MM.1S (cell line): Measurements from ENCODE around the gene CD209.
"Not testable (repeated sequence)": the region's sequence is repeated elsewhere in the genome, so short reads cannot be mapped to it uniquely, and the experiment has no call there.

Experiments used
- DNase-seq: peaks from one replicate; pipeline ENCODE4 v3.0.0-alpha.2; 2015
- H2AFZ ChIP-seq: fragments of 300-600 bp; sonication (generic); 2 replicates; pipeline ENCODE4 v1.6.0; 2016; ENCODE audit warnings: antibody characterized with exemption, low read length
- H3F3A ChIP-seq: fragments of 300-600 bp; sonication (generic); 2 replicates; pipeline ENCODE4 v1.6.1; 2016; ENCODE audit warnings: mild to moderate bottlenecking, antibody characterized with exemption, low read length, moderate library complexity, mixed read lengths; ENCODE audit not compliant: insufficient read depth
- H3K27ac ChIP-seq: fragments of 300-600 bp; sonication (generic); 2 replicates; pipeline ENCODE4 v1.5.1; 2016; ENCODE audit warnings: mild to moderate bottlenecking, low read length
- H3K27me3 ChIP-seq: fragments of 300-600 bp; sonication (generic); replicated peaks from 2 replicates; pipeline ENCODE4 v1.6.0; 2016; ENCODE audit warnings: low read length; ENCODE audit not compliant: insufficient read depth
- H3K36me3 ChIP-seq: fragments of 300-600 bp; sonication (generic); replicated peaks from 2 replicates; pipeline ENCODE4 v1.6.1; 2016; ENCODE audit warnings: mild to moderate bottlenecking, low read length, mixed read lengths; ENCODE audit not compliant: insufficient read depth
- H3K4me1 ChIP-seq: fragments of 300-600 bp; sonication (generic); 2 replicates; pipeline ENCODE4 v1.6.1; 2016; ENCODE audit warnings: low read length, mixed read lengths
- H3K4me2 ChIP-seq: fragments of 300-600 bp; sonication (generic); 2 replicates; pipeline ENCODE4 v1.6.0; 2016; ENCODE audit warnings: low read depth, low read length
- H3K4me3 ChIP-seq: fragments of 300-600 bp; sonication (generic); 2 replicates; pipeline ENCODE4 v1.5.1; 2016; ENCODE audit warnings: low read length, mixed read lengths
- H3K79me2 ChIP-seq: fragments of 300-600 bp; sonication (generic); 2 replicates; pipeline ENCODE4 v1.6.1; 2016; ENCODE audit warnings: mixed run types, low read length, mixed read lengths
- H3K9ac ChIP-seq: fragments of 300-600 bp; sonication (generic); 2 replicates; pipeline ENCODE4 v1.6.1; 2016; ENCODE audit warnings: low read length, mixed read lengths
- H3K9me2 ChIP-seq: fragments of 300-600 bp; sonication (generic); replicated peaks from 2 replicates; pipeline ENCODE4 v1.6.1; 2016; ENCODE audit warnings: mild to moderate bottlenecking, low read length, mixed read lengths; ENCODE audit not compliant: insufficient read depth
- H3K9me3 ChIP-seq: fragments of 300-600 bp; sonication (generic); replicated peaks from 2 replicates; pipeline ENCODE4 v1.6.1; 2016; ENCODE audit warnings: mild to moderate bottlenecking, low read length, mixed read lengths; ENCODE audit not compliant: insufficient read depth
- H4K20me1 ChIP-seq: fragments of 300-600 bp; sonication (generic); 2 replicates; pipeline ENCODE4 v1.6.1; 2016; ENCODE audit warnings: mild to moderate bottlenecking, low read length, moderate library complexity, mixed read lengths; ENCODE audit not compliant: insufficient read depth
- EZH2 ChIP-seq: fragments of 300-600 bp; sonication (generic); optimal IDR thresholded peaks from 2 replicates; pipeline ENCODE3; 2017; ENCODE audit warnings: low read depth, mild to moderate bottlenecking, antibody characterized with exemption, low read length, mixed read lengths
- EZH2phosphoT487 ChIP-seq: fragments of 300-600 bp; sonication (generic); IDR thresholded peaks from 2 replicates; pipeline ENCODE4 v1.6.1; 2018; ENCODE audit warnings: antibody characterized with exemption, low read length
- TF ChIP-seq, protein P1 (sequence below): fragments of 300-600 bp; sonication (generic); IDR thresholded peaks from 2 replicates; pipeline ENCODE4 v1.5.1; 2016; ENCODE audit warnings: antibody characterized with exemption, low read length, mixed read lengths

The CD209 gene, protein sequence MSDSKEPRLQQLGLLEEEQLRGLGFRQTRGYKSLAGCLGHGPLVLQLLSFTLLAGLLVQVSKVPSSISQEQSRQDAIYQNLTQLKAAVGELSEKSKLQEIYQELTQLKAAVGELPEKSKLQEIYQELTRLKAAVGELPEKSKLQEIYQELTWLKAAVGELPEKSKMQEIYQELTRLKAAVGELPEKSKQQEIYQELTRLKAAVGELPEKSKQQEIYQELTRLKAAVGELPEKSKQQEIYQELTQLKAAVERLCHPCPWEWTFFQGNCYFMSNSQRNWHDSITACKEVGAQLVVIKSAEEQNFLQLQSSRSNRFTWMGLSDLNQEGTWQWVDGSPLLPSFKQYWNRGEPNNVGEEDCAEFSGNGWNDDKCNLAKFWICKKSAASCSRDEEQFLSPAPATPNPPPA

DNA sequence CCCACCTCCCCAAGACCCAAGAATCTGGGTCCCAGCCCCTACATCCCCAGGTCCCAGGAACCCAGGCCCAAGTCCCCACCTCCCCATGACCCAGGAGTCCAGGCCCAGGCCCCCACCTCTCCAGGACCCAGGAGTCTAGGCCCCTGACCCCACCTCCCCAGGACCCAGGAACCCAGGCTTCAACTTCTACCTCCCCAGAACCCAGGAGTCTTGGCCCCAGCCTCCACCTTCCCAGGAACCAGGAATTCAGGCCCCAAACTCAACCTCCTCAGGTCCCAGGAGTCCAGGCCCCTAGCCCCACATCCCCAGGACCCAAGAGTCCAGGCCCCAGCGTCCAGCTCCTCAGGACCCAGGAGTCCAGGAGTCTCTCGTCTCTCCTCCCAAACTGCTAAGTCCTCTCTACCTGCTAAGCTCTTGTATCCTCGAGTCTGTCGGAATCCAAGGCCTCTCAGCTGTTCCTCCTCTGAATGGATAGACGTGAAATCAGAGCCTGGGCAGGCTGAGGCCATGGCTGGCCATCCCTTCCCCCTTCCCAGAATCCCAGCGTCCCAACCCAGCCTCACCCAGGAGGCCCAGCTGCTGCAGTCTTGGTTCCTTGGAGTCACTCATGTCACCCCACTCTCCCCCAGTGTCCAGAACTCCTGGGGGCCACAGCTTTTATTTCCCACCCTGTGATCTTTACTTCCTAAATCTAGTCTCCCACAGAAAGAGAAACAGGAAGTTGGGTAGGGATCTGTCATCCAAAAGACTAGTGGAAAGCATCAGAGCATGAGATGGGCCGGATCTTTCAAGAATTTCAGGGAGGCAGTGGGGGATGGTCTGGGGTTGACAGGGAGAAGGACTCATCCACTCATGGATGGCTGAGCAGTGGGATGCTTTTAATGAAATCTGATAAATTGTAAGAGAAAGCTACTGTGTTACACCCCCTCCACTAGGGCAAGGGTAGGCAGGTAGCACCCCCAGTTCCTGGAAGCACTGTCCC lies at the start of gene CD209:
Gene CD209 (minus strand): TSS at position 632 of the 982 bp plus-strand sequence. CDS start 23 bp downstream, at position 609.
- Histone ChIP-seq H3K4me2 (no peak within 1 kb of the TSS), H3K9ac (no peak within 1 kb of the TSS), H3K27ac (no peak within 1 kb of the TSS), H2AFZ (no peak within 1 kb of the TSS), H3K4me1 (no peaks in the 10 kb centered on the region), H3K36me3 (no peaks in the 10 kb centered on the region), H4K20me1 (no peaks in the 10 kb centered on the region), H3K79me2 (no peaks in the 10 kb centered on the region), H3K27me3 (peaks cover 66% of the 10 kb centered on the region), H3K9me2 (no peaks in the 10 kb centered on the region), H3K4me3 (no peak within 1 kb of the TSS), H3F3A (no peaks in the 10 kb centered on the region), H3K9me3 (no peaks in the 10 kb centered on the region)
- TF ChIP-seq, protein P1, sequence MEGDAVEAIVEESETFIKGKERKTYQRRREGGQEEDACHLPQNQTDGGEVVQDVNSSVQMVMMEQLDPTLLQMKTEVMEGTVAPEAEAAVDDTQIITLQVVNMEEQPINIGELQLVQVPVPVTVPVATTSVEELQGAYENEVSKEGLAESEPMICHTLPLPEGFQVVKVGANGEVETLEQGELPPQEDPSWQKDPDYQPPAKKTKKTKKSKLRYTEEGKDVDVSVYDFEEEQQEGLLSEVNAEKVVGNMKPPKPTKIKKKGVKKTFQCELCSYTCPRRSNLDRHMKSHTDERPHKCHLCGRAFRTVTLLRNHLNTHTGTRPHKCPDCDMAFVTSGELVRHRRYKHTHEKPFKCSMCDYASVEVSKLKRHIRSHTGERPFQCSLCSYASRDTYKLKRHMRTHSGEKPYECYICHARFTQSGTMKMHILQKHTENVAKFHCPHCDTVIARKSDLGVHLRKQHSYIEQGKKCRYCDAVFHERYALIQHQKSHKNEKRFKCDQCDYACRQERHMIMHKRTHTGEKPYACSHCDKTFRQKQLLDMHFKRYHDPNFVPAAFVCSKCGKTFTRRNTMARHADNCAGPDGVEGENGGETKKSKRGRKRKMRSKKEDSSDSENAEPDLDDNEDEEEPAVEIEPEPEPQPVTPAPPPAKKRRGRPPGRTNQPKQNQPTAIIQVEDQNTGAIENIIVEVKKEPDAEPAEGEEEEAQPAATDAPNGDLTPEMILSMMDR: no peak
- TF ChIP-seq EZH2 (no peak), EZH2phosphoT487 (no peak)
- no peak for DNase-seq

DNA sequence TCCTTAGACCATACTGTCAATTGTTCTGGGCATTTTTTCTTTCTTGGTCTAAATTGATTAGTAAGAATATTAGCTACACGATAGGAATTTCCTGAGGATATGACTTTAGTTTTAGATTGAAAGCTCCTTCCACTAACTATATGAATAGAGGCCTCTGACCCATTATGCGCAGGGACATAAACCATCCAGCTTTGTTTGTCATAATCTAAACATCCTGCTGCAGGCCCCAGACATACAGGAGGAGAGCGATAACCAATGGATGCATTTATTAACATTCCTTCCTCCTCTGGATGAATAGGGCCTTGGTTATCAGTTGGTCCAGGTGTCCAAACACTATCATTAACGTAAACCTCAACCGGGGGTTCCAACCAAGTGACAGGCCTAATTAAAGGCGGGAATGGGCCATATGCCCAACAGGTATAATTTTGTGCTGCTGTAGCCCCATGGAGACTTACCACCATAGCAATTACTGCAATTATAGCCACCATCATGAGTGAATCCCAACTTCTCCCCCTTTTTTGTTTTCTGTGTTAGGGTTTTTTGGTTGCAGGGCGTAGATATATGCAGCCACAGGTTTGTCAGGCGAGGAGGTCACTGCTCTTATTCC lies 48.3 kb upstream of the CD209 start:
- no peak for DNase-seq
- no peak overlapping the region for H3K4me2 ChIP-seq
- no peaks in the 10 kb centered on the region for H3K9me3 ChIP-seq
- H2AFZ ChIP-seq: no peak overlapping the region
- H3K79me2 ChIP-seq: no peaks in the 10 kb centered on the region
- peaks cover 99% of the 10 kb centered on the region for H3K27me3 ChIP-seq
- no peak overlapping the region for H3K27ac ChIP-seq
- H3K4me3 ChIP-seq: no peak overlapping the region
- H3K4me1 ChIP-seq: no peaks in the 10 kb centered on the region
- no peak overlapping the region for H3K9ac ChIP-seq
- no peaks in the 10 kb centered on the region for H3K36me3 ChIP-seq
- no peaks in the 10 kb centered on the region for H3K9me2 ChIP-seq
- no peak; the same call in 1 of the 2 replicates for TF ChIP-seq EZH2phosphoT487
- TF ChIP-seq EZH2: no peak
- TF ChIP-seq, protein P1: no peak
- no peaks in the 10 kb centered on the region for H4K20me1 ChIP-seq
- H3F3A ChIP-seq: no peaks in the 10 kb centered on the region

DNA sequence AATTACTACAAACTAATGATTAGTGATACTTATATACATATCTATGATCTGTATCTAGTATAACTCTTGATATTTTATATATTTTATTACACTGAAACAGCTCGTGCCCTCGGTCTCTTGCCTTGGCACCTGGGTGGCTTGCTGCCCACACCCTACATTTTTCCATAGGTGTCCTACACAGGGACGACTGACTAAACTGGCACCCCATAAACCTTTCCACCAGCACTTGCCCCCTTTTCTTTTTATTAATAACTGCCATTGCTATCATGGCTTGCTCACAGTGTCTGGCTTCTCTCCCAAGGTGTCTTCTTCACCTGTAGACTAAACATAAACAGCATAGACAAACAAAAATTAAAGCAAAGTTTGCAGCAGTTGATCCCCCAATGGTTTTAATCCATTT lies 46.2 kb upstream of the CD209 start:
- H3K4me2 ChIP-seq: no peak overlapping the region
- H3K4me1 ChIP-seq: no peaks in the 10 kb centered on the region
- no peaks in the 10 kb centered on the region for H3K9me3 ChIP-seq
- H3K9me2 ChIP-seq: no peaks in the 10 kb centered on the region
- TF ChIP-seq EZH2: no peak
- no peak for TF ChIP-seq EZH2phosphoT487
- TF ChIP-seq, protein P1: no peak
- H3K9ac ChIP-seq: no peak overlapping the region
- no peaks in the 10 kb centered on the region for H3K79me2 ChIP-seq
- no peak for DNase-seq
- H2AFZ ChIP-seq: no peak overlapping the region
- no peak overlapping the region for H3K27ac ChIP-seq
- H3K36me3 ChIP-seq: no peaks in the 10 kb centered on the region
- H3K27me3 ChIP-seq: peaks cover 96% of the 10 kb centered on the region
- no peaks in the 10 kb centered on the region for H4K20me1 ChIP-seq
- H3F3A ChIP-seq: no peaks in the 10 kb centered on the region
- H3K4me3 ChIP-seq: no peak overlapping the region

- DNase-seq, H3K36me3 ChIP-seq, H3K27ac ChIP-seq, H3K4me2 ChIP-seq, H3K4me3 ChIP-seq, H3K9ac ChIP-seq, H3K9me2 ChIP-seq, H3F3A ChIP-seq, H3K9me3 ChIP-seq, H3K79me2 ChIP-seq, H2AFZ ChIP-seq, H3K4me1 ChIP-seq, H4K20me1 ChIP-seq: not testable (repeated sequence)
- peaks cover 96% of the 10 kb centered on the region for H3K27me3 ChIP-seq
Observed at GRCh38 chr19:7792701-7793100, 45.4 kb upstream of the CD209 start.
